ENCODE data around the gene SLC25A25. TPM values are rescaled to one million over a fixed set of nuclear protein-coding genes. Genes with fewer than 3 reads are reported as not detected.

SLC25A25 gene
- total and polyA plus RNA-seq, 2 of the 8 experiments (the other 6 are each of a cell fraction or from before 2014, with no cell fraction given), result 6.5 to 18.5 TPM

DNA sequence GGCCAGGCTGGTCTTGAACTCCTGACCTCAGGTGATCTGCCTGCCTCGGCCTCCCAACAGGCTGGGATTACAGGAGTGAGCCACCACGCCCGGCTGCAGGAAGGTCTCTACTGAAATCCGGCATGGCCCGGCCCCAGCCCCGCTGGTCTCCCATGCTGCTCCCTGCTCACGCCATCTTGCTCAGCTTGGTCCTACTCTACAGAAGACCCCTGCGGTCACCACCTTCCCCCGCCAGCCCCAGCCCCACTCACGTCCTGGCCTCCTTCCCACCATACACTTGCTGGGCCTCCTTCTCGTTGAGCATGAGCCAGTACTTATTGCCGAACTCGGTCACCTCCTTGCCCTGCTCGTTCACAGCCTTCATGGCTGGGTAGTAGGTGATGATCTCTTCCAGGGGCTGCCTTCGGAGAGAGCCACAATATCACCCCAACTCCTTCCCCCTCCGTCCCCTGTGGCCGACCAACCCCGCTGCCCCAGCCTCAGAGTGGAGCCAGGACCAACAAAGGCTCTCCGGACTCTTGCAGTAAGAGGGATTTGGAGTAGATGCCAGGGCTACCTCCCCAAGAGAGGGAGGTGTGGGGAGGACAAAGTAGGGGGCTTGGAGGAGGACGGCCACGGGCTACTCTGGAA lies 55.5 kb downstream of the SLC25A25 start (continued):
- TF ChIP-seq, protein P1, sequence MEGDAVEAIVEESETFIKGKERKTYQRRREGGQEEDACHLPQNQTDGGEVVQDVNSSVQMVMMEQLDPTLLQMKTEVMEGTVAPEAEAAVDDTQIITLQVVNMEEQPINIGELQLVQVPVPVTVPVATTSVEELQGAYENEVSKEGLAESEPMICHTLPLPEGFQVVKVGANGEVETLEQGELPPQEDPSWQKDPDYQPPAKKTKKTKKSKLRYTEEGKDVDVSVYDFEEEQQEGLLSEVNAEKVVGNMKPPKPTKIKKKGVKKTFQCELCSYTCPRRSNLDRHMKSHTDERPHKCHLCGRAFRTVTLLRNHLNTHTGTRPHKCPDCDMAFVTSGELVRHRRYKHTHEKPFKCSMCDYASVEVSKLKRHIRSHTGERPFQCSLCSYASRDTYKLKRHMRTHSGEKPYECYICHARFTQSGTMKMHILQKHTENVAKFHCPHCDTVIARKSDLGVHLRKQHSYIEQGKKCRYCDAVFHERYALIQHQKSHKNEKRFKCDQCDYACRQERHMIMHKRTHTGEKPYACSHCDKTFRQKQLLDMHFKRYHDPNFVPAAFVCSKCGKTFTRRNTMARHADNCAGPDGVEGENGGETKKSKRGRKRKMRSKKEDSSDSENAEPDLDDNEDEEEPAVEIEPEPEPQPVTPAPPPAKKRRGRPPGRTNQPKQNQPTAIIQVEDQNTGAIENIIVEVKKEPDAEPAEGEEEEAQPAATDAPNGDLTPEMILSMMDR (IDR thresholded peaks at IDR 0.05; ENCODE audit: control extremely low read depth in 1 of 3, insufficient read depth in 1 of 3, low read depth in 1 of 3, low read length in 3 of 3), result no peak
